Fibroblast of villous mesenchyme (primary cell): ENCODE measurements around the gene GPN2. TPM values are rescaled to one million over a fixed set of nuclear protein-coding genes. Genes with fewer than 3 reads are reported as not detected.
"Not testable (repeated sequence)": the region's sequence is repeated elsewhere in the genome, so short reads cannot be mapped to it uniquely, and the experiment has no call there.

Source experiments
- DNase-seq: peaks from one replicate; pipeline ENCODE4 v3.0.0-alpha.2; 2010; ENCODE audit warnings: low read depth
- H3K4me3 ChIP-seq: 2 replicates; pipeline ENCODE4 v1.5.1; 2011; ENCODE audit warnings: low read depth, mild to moderate bottlenecking, low read length
- CTCF ChIP-seq: IDR thresholded peaks from 2 replicates; pipeline ENCODE4 v1.5.1; 2012; ENCODE audit warnings: low read depth, mild to moderate bottlenecking, low read length; ENCODE audit not compliant: insufficient read depth
- total RNA-seq: library from RNA; depleted of rRNA; stranded (reverse); fragments of >200 nt; gene quantifications from 2 replicates; pipeline ENCODE4 v1.2.3, GENCODE V29; 2012

Gene GPN2
- total RNA-seq, 1 donor = 9.5 TPM

GRCh38 chr1:26853156-26853555, 36.9 kb downstream of the GPN2 start:
- TF ChIP-seq CTCF = peak; percentile 91
- DNase-seq = peak; percentile 79
- no peak overlapping the region for H3K4me3 ChIP-seq

- no peak overlapping the region for H3K4me3 ChIP-seq
- no peak for DNase-seq
- TF ChIP-seq CTCF = no peak
Measured at GRCh38 chr1:26852701-26853100, 37.4 kb downstream of the GPN2 start.

GRCh38 chr1:26851106-26851684, 38.9 kb downstream of the GPN2 start:
- TF ChIP-seq CTCF = no peak
- DNase-seq = no peak
- no peak overlapping the region for H3K4me3 ChIP-seq

GRCh38 chr1:26848941-26849774, 40.9 kb downstream of the GPN2 start:
- DNase-seq = peak; percentile 49
- no peak overlapping the region for H3K4me3 ChIP-seq
- TF ChIP-seq CTCF = no peak

- TF ChIP-seq CTCF = no peak
- DNase-seq = no peak
- H3K4me3 ChIP-seq = no peak overlapping the region
Measured at GRCh38 chr1:26848499-26848898, 41.6 kb downstream of the GPN2 start.

- H3K4me3 ChIP-seq, DNase-seq: not testable (repeated sequence)
Measured at GRCh38 chr1:26847826-26848225, 42.3 kb downstream of the GPN2 start.

GRCh38 chr1:26844424-26845196, 45.5 kb downstream of the GPN2 start:
- DNase-seq = no peak
- no peak for TF ChIP-seq CTCF
- no peak overlapping the region for H3K4me3 ChIP-seq
